HCT116 (cell line): ENCODE results near the gene TMEM106C. TPM values are rescaled to one million over a fixed set of nuclear protein-coding genes. Genes with fewer than 3 reads are reported as not detected.

Experiments used
- ATAC-seq: fragments of 200-7000 bp; cut with Tn5 transposase; 2 replicates; pipeline ENCODE4 v1.9.1; 2020; ENCODE audit warnings: mild to moderate bottlenecking, moderate library complexity
- BruUV-seq: library from RNA; stranded (reverse); fragments of 400-500 nt; replicated peaks from 2 replicates; lab custom pipeline; 2021; lab: Mats Ljungman, UMichigan
- CTCF ChIA-PET: fragments of 300-600 bp; sonication (Branson Sonifier 250); formaldehyde crosslinking; loops from one replicate; lab custom pipeline; 2021; ENCODE audit warnings: antibody characterized with exemption; lab: Charles Lee
- POLR2A ChIA-PET: fragments of 300-600, 350-600 bp; sonication (Branson Sonifier 250); formaldehyde crosslinking; loops from one replicate; lab custom pipeline; 2021; ENCODE audit warnings: antibody characterized with exemption; lab: Charles Lee
- RAD21 ChIA-PET, 2 experiments: fragments of 300-600 bp; sonication (Branson Sonifier 250); formaldehyde crosslinking; loops; one replicate each; lab custom pipeline; 2023; ENCODE audit warnings: low total read pairs in 2 of 2; ENCODE audit not compliant: uncharacterized antibody in 2 of 2, unreplicated experiment in 2 of 2, low non-redundant PET in 1 of 2; lab: Charles Lee
- DNase-seq: peaks from one replicate; pipeline ENCODE4 v3.0.0-alpha.2; 2010; ENCODE audit warnings: low read depth, low spot score
- H2AFZ ChIP-seq: fragments of 200-600 bp; shearing (Covaris generic), sonication (generic); 2 replicates; pipeline ENCODE4 v1.6.1; 2017; ENCODE audit warnings: low read depth, mixed run types, mixed read lengths, antibody characterized with exemption, low read length; ENCODE audit not compliant: poor library complexity, severe bottlenecking
- H3K27ac ChIP-seq: 2 replicates; pipeline ENCODE4 v1.5.1; 2012; ENCODE audit warnings: low read depth, low read length
- H3K27me3 ChIP-seq: fragments of 200-600 bp; sonication (generic); 2 replicates; pipeline ENCODE4 v1.6.1; 2016; ENCODE audit warnings: mixed run types, low read length, mixed read lengths; ENCODE audit not compliant: insufficient read depth
- H3K36me3 ChIP-seq, 2 experiments: fragments of 200-500 bp in 1 of 2; fragments of 200-600 bp in 1 of 2; sonication (Bioruptor generic) in 1 of 2; sonication (generic) in 1 of 2; 2 replicates each; pipeline versions ENCODE4 v1.5.1 to v1.6.1; 2014 to 2016; ENCODE audit warnings: low read length in 2 of 2, inconsistent platforms in 1 of 2, mixed read lengths in 1 of 2, mixed run types in 1 of 2; ENCODE audit not compliant: insufficient read depth in 2 of 2, control insufficient read depth in 1 of 2
- H3K4me1 ChIP-seq, 2 experiments: fragments of 200-600 bp in 1 of 2; sonication (generic) in 1 of 2; 2 replicates each; pipeline versions ENCODE4 v1.5.1 to v1.6.1; 2012 to 2017; ENCODE audit warnings: low read length in 2 of 2, inconsistent platforms in 1 of 2, mild to moderate bottlenecking in 1 of 2, mixed read lengths in 1 of 2, mixed run types in 1 of 2, moderate library complexity in 1 of 2; ENCODE audit not compliant: insufficient read depth in 2 of 2, control insufficient read depth in 1 of 2
- H3K4me2 ChIP-seq: fragments of 200-600 bp; sonication (generic); 2 replicates; pipeline ENCODE4 v1.6.1; 2017; ENCODE audit warnings: mixed run types, low read length, mixed read lengths
- H3K4me3 ChIP-seq, 2 experiments: fragments of 200-600 bp in 1 of 2; sonication (generic) in 1 of 2; replicated peaks in 1 of 2; 2 replicates each; pipeline ENCODE4 v1.5.1; 2011 to 2016; ENCODE audit warnings: low read length in 2 of 2, control low read depth in 1 of 2, low read depth in 1 of 2, mild to moderate bottlenecking in 1 of 2, mixed read lengths in 1 of 2, mixed run types in 1 of 2
- H3K79me2 ChIP-seq: fragments of 200-600 bp; sonication (generic); 2 replicates; pipeline ENCODE4 v1.6.1; 2017; ENCODE audit warnings: mild to moderate bottlenecking, mixed run types, low read length, moderate library complexity, mixed read lengths; ENCODE audit not compliant: insufficient read depth
- H3K9ac ChIP-seq: fragments of 200-600 bp; sonication (generic); 2 replicates; pipeline ENCODE4 v1.6.1; 2016; ENCODE audit warnings: low read length, mixed read lengths
- H3K9me2 ChIP-seq: fragments of 200-600 bp; sonication (generic), shearing (Covaris generic); 2 replicates; pipeline ENCODE4 v1.6.1; 2017; ENCODE audit warnings: mixed run types, mild to moderate bottlenecking, moderate library complexity; ENCODE audit not compliant: insufficient read depth
- H3K9me3 ChIP-seq, 2 experiments: fragments of 200-500 bp in 1 of 2; fragments of 200-600 bp in 1 of 2; sonication (Bioruptor generic) in 1 of 2; sonication (generic) in 1 of 2; 2 replicates each; pipeline ENCODE4 v1.6.1; 2014 to 2017; ENCODE audit warnings: low read length in 2 of 2, mixed read lengths in 2 of 2, inconsistent platforms in 1 of 2, low read depth in 1 of 2, mild to moderate bottlenecking in 1 of 2, mixed run types in 1 of 2, moderate library complexity in 1 of 2; ENCODE audit not compliant: control insufficient read depth in 1 of 2, insufficient read depth in 1 of 2
- H4K20me1 ChIP-seq: fragments of 200-600 bp; sonication (generic), shearing (Covaris generic); 2 replicates; pipeline ENCODE4 v1.6.1; 2017; ENCODE audit warnings: mixed run types, mild to moderate bottlenecking, moderate library complexity; ENCODE audit not compliant: insufficient read depth
- EGR1 ChIP-seq: IDR thresholded peaks from 2 replicates; pipeline ENCODE4 v1.6.1; 2012; ENCODE audit warnings: low read depth
- MAX ChIP-seq: IDR thresholded peaks from 2 replicates; pipeline ENCODE4 v1.6.1; 2012
- POLR2A ChIP-seq: IDR thresholded peaks from 2 replicates; pipeline ENCODE4 v1.7.0; 2011; ENCODE audit warnings: borderline replicate concordance; ENCODE audit not compliant: insufficient read depth, insufficient read length; ENCODE audit errors: extremely low read depth
- SIN3A ChIP-seq: IDR thresholded peaks from 2 replicates; pipeline ENCODE4 v1.6.1; 2012; ENCODE audit warnings: low read depth
- SP1 ChIP-seq: IDR thresholded peaks from 2 replicates; pipeline ENCODE4 v1.6.1; 2012; ENCODE audit warnings: low read depth
- ZNF274 ChIP-seq: fragments of 200-500 bp; sonication (Bioruptor generic); IDR thresholded peaks from 2 replicates; pipeline ENCODE4 v1.6.1; 2014; ENCODE audit warnings: mild to moderate bottlenecking, low read depth, low read length, inconsistent platforms
- intact Hi-C: fragments of 100-400 bp; cut with micrococcal nuclease; formaldehyde crosslinking; loops from 2 replicates; pipeline ENCODE4 v1.10.0; 2022
- total RNA-seq: library from RNA; stranded (reverse); gene quantifications from one replicate; pipeline ENCODE4 v1.2.1, GENCODE V29; 2021; ENCODE audit not compliant: unreplicated experiment
- TF ChIP-seq, protein P1 (sequence below), 3 experiments: fragments of 200-600 bp in 1 of 3; sonication (generic) in 1 of 3; IDR thresholded peaks in 2 of 3; conservative IDR thresholded peaks in 1 of 3; 2 replicates each; pipeline ENCODE4 v1.5.1; 2012 to 2017; ENCODE audit warnings: low read depth in 2 of 3, low read length in 2 of 3, antibody characterized with exemption in 1 of 3, borderline replicate concordance in 1 of 3, control low read depth in 1 of 3, mild to moderate bottlenecking in 1 of 3, mixed read lengths in 1 of 3, mixed run types in 1 of 3, moderate library complexity in 1 of 3; ENCODE audit not compliant: insufficient read depth in 1 of 3

TMEM106C gene
- total RNA-seq, 1 experiment from 2014 or later: 94.7 TPM

DNA sequence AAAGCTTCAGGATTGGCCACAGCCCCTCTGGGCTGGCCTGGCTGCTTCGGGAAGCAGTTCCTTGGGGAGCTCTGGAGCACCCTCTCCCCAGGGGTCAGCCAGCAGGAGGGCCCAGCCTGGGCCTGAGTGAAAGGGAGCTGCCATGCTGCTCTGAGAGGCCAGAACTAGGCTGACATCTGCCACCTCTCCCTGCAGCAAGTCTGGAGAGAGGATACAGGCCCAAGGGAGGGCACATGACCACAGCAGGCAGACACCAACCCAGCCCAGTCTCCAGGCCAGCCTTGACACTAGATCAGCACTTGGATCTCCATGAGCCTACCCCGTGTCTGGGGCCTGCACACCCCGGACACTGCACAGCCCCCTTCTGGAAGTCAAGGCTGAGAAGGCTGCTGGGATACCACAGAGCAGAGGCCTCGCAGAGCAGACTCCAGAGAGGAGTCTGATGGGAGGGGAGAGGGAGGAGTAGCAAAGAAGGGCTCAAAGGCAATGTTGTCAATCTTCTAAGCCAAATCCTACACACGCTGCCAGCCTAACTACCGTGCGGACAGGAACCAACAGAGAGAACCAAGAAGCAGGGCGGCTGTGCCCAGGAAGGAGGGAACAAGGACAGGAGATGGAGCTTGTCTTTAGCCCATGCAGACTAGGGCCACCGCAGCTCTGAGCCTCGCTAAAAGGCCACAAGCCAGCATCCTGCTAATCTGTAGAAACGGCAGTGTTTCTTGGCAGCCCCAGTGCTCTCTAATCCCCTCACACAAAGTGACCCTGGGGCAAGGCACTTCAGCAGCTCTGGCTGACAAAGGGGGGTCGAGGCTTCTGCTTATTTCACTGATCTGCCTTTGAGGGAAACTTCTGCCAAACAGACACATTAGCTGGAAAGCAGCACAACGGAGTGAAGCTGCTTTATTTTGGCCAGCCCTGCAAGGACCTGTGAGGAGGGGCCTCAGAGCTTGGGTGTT is 28.0 kb downstream of the TMEM106C start:
- Histone ChIP-seq H3K9ac (no peak overlapping the region), H3K79me2 (no peaks in the 10 kb centered on the region), H3K4me3 (no peak overlapping the region), H3K9me3 (no peaks in the 10 kb centered on the region), H3K27me3 (peaks cover 19% of the 10 kb centered on the region; the same call in 1 of the 2 replicates), H3K27ac (no peak overlapping the region), H3K4me1 (peaks cover 0 to 6% of the 10 kb centered on the region in 2 experiments; a peak in 1 of 4 replicates), H3K36me3 (no peaks in the 10 kb centered on the region), H3K4me2 (no peak overlapping the region), H4K20me1 (no peaks in the 10 kb centered on the region), H2AFZ (no peak overlapping the region), H3K9me2 (no peaks in the 10 kb centered on the region)
- intact Hi-C loops: no loop called here
- ATAC-seq: no peak
- CTCF ChIA-PET: interaction anchor here (0.6 kb wide), 1 partner anchor 31 kb away, joined by 3 read pairs; no protein-coding TSS in a partner anchor
- no peak for DNase-seq
- POLR2A ChIA-PET: no interaction called here
- no TSS peak for BruUV-seq
- no peak for TF ChIP-seq MAX
- no peak for TF ChIP-seq ZNF274
- TF ChIP-seq SP1: no peak
- RAD21 ChIA-PET: no interaction called here

DNA sequence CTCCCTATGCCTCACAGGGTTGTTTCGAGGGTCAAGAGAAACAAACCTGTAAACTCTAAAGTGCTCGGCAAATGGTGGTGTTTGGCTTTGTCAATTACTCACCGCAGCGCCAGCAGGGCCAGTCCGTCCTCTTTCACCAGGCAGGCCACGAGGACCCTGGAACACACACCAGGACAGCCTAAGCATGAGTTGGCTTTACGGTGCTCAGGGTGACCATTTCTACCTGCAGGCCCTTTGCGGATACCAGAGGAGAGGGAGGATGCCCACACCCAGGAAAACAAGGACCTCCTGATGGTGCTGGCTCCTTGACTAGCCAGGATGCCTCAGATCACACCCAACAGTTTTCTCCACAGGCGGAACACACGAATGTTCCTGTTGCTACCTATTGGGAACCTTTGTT is 29.4 kb downstream of the TMEM106C start:
- Histone ChIP-seq H2AFZ (no peak overlapping the region), H3K9me2 (no peaks in the 10 kb centered on the region), H3K79me2 (no peaks in the 10 kb centered on the region), H3K27ac (no peak overlapping the region), H3K4me3 (no peak overlapping the region), H3K9me3 (no peaks in the 10 kb centered on the region), H3K4me1 (peaks cover 0 to 6% of the 10 kb centered on the region in 2 experiments; a peak in 1 of 4 replicates), H4K20me1 (no peaks in the 10 kb centered on the region), H3K36me3 (no peaks in the 10 kb centered on the region), H3K9ac (no peak overlapping the region), H3K4me2 (no peak overlapping the region), H3K27me3 (peaks cover 25% of the 10 kb centered on the region; the same call in 1 of the 2 replicates)
- BruUV-seq: no TSS peak
- ChIA-PET CTCF (no interaction called here), RAD21 (no interaction called here), POLR2A (no interaction called here)
- DNase-seq (no peak), ATAC-seq (no peak)
- TF ChIP-seq MAX (no peak), SIN3A (no peak), SP1 (no peak), POLR2A (no peak), EGR1 (no peak)
- TF ChIP-seq, protein P1, sequence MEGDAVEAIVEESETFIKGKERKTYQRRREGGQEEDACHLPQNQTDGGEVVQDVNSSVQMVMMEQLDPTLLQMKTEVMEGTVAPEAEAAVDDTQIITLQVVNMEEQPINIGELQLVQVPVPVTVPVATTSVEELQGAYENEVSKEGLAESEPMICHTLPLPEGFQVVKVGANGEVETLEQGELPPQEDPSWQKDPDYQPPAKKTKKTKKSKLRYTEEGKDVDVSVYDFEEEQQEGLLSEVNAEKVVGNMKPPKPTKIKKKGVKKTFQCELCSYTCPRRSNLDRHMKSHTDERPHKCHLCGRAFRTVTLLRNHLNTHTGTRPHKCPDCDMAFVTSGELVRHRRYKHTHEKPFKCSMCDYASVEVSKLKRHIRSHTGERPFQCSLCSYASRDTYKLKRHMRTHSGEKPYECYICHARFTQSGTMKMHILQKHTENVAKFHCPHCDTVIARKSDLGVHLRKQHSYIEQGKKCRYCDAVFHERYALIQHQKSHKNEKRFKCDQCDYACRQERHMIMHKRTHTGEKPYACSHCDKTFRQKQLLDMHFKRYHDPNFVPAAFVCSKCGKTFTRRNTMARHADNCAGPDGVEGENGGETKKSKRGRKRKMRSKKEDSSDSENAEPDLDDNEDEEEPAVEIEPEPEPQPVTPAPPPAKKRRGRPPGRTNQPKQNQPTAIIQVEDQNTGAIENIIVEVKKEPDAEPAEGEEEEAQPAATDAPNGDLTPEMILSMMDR (IDR thresholded peaks at IDR 0.05 in 2 of 3, conservative IDR thresholded peaks at IDR 0.05 in 1 of 3; ENCODE audit: borderline replicate concordance in 1 of 3, insufficient read depth in 1 of 3, low read depth in 2 of 3, low read length in 2 of 3): no peak
- intact Hi-C loops: no loop called here
